ENCODE results near the gene FHL2.

The FHL2 gene

DNA sequence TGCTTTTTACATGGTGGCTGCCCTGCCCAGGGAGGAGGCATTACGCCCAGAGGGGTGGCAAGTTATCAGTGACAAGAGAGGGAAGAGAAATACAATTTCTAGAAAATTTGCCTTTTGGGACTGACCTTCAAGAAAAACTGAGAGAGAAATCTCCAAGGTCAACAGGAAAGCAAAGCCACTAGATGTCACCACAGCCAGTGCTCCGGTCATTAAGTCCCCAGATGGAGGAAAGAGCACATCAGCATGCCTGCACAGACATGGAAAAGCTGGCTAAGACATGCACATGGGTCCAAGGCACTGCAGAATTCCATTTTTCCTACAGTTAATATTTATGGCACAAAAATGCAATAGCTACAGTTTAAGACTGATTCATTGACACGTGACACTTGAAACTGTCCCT is 21.0 kb downstream of the FHL2 start:
- TF ChIP-seq, protein P1, sequence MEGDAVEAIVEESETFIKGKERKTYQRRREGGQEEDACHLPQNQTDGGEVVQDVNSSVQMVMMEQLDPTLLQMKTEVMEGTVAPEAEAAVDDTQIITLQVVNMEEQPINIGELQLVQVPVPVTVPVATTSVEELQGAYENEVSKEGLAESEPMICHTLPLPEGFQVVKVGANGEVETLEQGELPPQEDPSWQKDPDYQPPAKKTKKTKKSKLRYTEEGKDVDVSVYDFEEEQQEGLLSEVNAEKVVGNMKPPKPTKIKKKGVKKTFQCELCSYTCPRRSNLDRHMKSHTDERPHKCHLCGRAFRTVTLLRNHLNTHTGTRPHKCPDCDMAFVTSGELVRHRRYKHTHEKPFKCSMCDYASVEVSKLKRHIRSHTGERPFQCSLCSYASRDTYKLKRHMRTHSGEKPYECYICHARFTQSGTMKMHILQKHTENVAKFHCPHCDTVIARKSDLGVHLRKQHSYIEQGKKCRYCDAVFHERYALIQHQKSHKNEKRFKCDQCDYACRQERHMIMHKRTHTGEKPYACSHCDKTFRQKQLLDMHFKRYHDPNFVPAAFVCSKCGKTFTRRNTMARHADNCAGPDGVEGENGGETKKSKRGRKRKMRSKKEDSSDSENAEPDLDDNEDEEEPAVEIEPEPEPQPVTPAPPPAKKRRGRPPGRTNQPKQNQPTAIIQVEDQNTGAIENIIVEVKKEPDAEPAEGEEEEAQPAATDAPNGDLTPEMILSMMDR (conservative IDR thresholded peaks at IDR 0.05): peak; percentile 63
- H3K27ac ChIP-seq: no peak overlapping the region

DNA sequence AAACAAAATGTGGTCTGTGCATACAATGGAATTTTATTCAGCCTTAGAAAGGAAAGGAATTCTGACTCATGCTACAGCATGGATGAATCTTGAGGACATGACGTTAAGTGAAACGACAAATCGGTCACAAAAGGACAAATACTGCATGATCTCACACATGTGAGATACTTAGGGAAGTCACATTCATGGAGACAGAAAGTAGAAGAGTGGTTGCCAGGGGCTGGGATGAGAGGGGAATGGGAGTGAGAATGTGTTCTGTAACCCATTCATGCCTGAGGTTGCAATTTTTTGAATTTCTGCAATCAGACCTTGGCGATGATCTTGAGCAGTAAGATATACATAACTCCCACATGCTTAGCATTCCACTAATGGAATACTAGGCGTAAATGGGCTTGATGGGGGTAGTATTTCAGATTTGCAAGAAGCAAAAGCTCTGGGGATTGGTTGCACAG is 22.0 kb downstream of the FHL2 start:
- TF ChIP-seq, protein P1 (conservative IDR thresholded peaks at IDR 0.05): no peak
- H3K27ac ChIP-seq: no peak overlapping the region

DNA sequence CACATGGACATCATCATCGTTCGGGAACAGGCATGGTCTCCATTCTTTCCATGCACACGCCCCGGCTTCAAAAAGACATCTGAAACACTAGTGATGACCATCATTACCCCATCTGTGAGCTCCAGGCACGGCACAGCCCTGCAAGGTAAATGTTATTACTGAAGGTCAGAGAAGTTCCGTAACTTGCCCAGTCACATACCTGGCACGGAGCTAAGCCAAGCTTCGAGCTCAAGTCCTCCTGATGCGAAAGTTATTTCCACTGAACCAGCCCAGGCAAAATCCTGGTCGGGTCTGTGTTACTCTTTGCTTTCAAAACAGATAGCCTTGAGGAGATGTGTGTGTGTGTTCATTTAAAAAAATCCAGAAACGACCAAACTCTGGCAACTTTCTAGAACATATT is 22.8 kb downstream of the FHL2 start:
- TF ChIP-seq, protein P1 (conservative IDR thresholded peaks at IDR 0.05): no peak
- H3K27ac ChIP-seq: no peak overlapping the region

DNA sequence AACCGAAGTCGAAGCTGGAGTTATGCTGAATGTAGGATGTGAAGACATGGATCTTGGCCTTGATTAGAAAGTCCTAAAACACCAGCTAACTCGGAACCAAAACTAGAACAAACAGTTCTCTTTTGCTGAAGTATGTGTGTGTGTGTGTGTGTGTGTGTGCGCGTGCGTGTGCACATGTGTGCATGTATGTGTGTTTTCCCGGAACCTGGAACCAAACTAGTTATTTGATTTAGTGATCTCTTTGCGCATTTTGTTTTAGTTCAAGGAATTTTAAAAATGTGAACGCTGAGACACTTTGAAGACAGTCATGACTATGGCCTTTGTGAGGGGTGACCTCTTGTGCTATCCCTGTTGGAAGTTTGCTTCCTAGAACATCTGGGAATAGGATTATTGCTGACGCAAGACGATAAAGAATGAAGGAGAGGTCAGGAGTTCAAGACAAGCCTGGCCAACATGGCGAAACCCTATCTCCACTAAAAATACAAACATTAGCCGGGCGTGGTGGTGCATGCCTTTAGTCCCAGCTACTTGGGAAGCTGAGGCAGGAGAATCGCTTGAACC is 23.8 kb downstream of the FHL2 start:
- H3K27ac ChIP-seq: no peak overlapping the region
- TF ChIP-seq, protein P1 (conservative IDR thresholded peaks at IDR 0.05): no peak

DNA sequence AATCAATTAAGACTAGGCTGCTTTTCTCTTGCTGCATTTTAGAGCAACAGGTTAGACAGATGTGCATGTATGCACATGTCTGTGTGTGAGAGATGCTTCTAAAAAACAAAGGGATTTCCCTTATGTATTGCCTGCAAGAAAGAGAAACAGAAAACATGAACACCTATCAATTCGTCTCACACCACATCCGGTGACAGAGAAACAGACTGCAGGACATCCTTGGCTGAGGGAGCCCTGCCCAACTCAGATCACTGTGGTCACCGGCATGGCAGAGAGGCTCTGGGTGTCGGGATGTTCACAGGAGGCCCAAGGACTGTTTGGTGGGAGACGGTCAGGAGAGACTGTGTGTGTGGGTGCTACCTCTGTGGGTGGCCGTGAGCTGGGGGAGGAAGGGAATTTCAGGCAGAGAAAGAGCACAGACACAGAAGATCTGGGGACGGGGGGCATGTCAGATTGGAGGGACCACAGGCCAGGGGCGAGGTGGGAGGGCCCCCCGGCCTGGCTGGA is 24.9 kb downstream of the FHL2 start:
- H3K27ac ChIP-seq: no peak overlapping the region
- TF ChIP-seq, protein P1 (conservative IDR thresholded peaks at IDR 0.05): no peak

DNA sequence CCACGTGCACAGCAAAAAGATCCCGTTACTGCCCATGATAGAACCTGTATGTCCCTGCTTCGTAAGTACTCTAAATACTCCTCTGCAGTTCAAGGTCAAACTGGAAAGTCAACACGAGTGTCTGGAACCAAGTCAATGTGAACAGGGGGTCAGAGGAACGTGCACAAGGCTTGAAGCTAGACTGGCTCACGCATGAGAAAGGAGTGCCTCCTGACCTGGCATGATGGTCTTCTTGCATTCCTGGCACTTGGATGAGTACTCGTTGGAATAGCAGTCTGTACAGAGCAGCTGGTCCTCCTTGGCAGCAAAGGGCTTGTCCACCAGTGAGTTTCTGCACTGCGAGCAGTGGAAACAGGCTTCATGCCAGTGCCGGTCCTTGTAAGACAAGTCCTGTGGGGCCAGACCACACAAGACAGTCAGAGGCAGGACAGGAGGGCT is 25.5 kb downstream of the FHL2 start:
- H3K27ac ChIP-seq: no peak overlapping the region
- TF ChIP-seq, protein P1 (conservative IDR thresholded peaks at IDR 0.05): no peak

DNA sequence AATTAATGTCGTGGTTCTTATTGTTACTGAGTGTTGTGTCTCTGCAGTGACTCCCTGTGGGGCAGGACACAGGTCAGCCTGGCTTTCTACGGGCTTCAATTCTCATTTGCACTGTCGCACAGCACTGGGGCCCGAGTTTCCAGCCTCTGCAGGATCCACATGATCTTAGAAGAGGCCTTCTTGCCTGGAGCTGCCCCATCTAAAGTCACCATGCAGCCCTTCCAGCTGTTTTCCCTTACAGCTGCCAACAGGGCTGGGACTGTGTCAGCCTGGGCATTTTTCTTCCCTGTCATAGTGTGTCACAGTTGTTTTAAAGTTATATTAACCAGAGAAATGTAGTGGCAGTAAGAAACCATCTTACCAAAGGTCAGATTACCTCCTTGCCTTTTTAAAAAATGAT is 27.0 kb downstream of the FHL2 start:
- TF ChIP-seq, protein P1 (conservative IDR thresholded peaks at IDR 0.05): no peak
- H3K27ac ChIP-seq: no peak overlapping the region
